ENCODE results near the gene SIL1.
"Not testable (repeated sequence)": the region's sequence is repeated elsewhere in the genome, so short reads cannot be mapped to it uniquely, and the experiment has no call there.

Gene SIL1

GRCh38 chr5:139140591-139141071 is 57.5 kb downstream of the SIL1 start:
- no peak for DNase-seq (ENCODE audit: low read depth in 2 of 2)

- DNase-seq (ENCODE audit: low read depth in 2 of 2), result no peak
Measured at GRCh38 chr5:139138809-139139208, 59.4 kb downstream of the SIL1 start.

GRCh38 chr5:139138109-139138508 is 60.1 kb downstream of the SIL1 start:
- DNase-seq (ENCODE audit: low read depth in 2 of 2), result no peak

- DNase-seq (ENCODE audit: low read depth in 2 of 2), result no peak
Measured at GRCh38 chr5:139137697-139138096, 60.5 kb downstream of the SIL1 start.

- no peak for DNase-seq (ENCODE audit: low read depth in 2 of 2)
Measured at GRCh38 chr5:139134906-139135305, 63.3 kb downstream of the SIL1 start.

- no peak for DNase-seq (ENCODE audit: low read depth in 2 of 2)
Measured at GRCh38 chr5:139133282-139133681, 64.9 kb downstream of the SIL1 start.

GRCh38 chr5:139132515-139132914 is 65.7 kb downstream of the SIL1 start:
- no peak for DNase-seq (ENCODE audit: low read depth in 2 of 2)

GRCh38 chr5:139131921-139132432 is 66.2 kb downstream of the SIL1 start:
- no peak for DNase-seq (ENCODE audit: low read depth in 2 of 2)

- DNase-seq (ENCODE audit: low read depth in 2 of 2), result no peak
Measured at GRCh38 chr5:139131465-139131864, 66.7 kb downstream of the SIL1 start.

GRCh38 chr5:139131062-139131461 is 67.1 kb downstream of the SIL1 start:
- no peak for DNase-seq (ENCODE audit: low read depth in 2 of 2)

GRCh38 chr5:139130214-139130613 is 68.0 kb downstream of the SIL1 start:
- no peak for DNase-seq (ENCODE audit: low read depth in 2 of 2)

GRCh38 chr5:139126711-139127111 is 71.5 kb downstream of the SIL1 start:
- DNase-seq (ENCODE audit: low read depth in 2 of 2), result no peak

GRCh38 chr5:139125991-139126390 is 72.2 kb downstream of the SIL1 start:
- no peak for DNase-seq (ENCODE audit: low read depth in 2 of 2)

- no peak for DNase-seq (ENCODE audit: low read depth in 2 of 2)
Measured at GRCh38 chr5:139124774-139125520, 73.2 kb downstream of the SIL1 start.

- DNase-seq (ENCODE audit: low read depth in 2 of 2), result no peak
Measured at GRCh38 chr5:139121120-139121519, 77.0 kb downstream of the SIL1 start.

GRCh38 chr5:139120521-139120920 is 77.6 kb downstream of the SIL1 start:
- no peak for DNase-seq (ENCODE audit: low read depth in 2 of 2)

GRCh38 chr5:139118804-139119203 is 79.4 kb downstream of the SIL1 start:
- no peak for DNase-seq (ENCODE audit: low read depth in 2 of 2)

GRCh38 chr5:139117342-139117884 is 80.8 kb downstream of the SIL1 start:
- DNase-seq (ENCODE audit: low read depth in 2 of 2), result no peak

GRCh38 chr5:139116100-139116655 is 82.0 kb downstream of the SIL1 start:
- DNase-seq (ENCODE audit: low read depth in 2 of 2), result no peak

GRCh38 chr5:139113892-139114291 is 84.3 kb downstream of the SIL1 start:
- no peak for DNase-seq (ENCODE audit: low read depth in 2 of 2)

GRCh38 chr5:139112362-139112761 is 85.8 kb downstream of the SIL1 start:
- not testable (repeated sequence) for DNase-seq (ENCODE audit: low read depth in 2 of 2)

- no peak for DNase-seq (ENCODE audit: low read depth in 2 of 2)
Measured at GRCh38 chr5:139110526-139111168, 87.5 kb downstream of the SIL1 start.

All from stimulated activated CD4-positive, alpha-beta T cell treated with anti-CD3 and anti-CD28 coated beads, Interleukin-12 subunit alpha, Interleukin-12 subunit beta, amount 100 ng/mL, for 24 hours (primary cell).